Glutamatergic neuron (in vitro differentiated cells): ENCODE measurements around the gene EIF2B5. TPM values are rescaled to one million over a fixed set of nuclear protein-coding genes. Genes with fewer than 3 reads are reported as not detected.
"Not testable (repeated sequence)": the region's sequence is repeated elsewhere in the genome, so short reads cannot be mapped to it uniquely, and the experiment has no call there.

ENCODE experiments used
- DNase-seq: peaks from one replicate; pipeline ENCODE4 v3.0.0; 2022
- H3K27ac Mint-ChIP-seq: one replicate; pipeline ENCODE4 v1.8.0; 2020; ENCODE audit warnings: mild to moderate bottlenecking, mixed read lengths, inconsistent platforms; ENCODE audit not compliant: unreplicated experiment
- H3K27me3 Mint-ChIP-seq: one replicate; pipeline ENCODE4 v1.8.0; 2020; ENCODE audit warnings: mild to moderate bottlenecking, moderate library complexity, mixed read lengths, inconsistent platforms; ENCODE audit not compliant: unreplicated experiment
- H3K36me3 Mint-ChIP-seq: one replicate; pipeline ENCODE4 v1.8.0; 2020; ENCODE audit warnings: mild to moderate bottlenecking, mixed read lengths, inconsistent platforms; ENCODE audit not compliant: unreplicated experiment
- H3K4me1 Mint-ChIP-seq: one replicate; pipeline ENCODE4 v1.8.0; 2020; ENCODE audit warnings: mild to moderate bottlenecking, low read depth, mixed read lengths, inconsistent platforms; ENCODE audit not compliant: unreplicated experiment
- H3K4me3 Mint-ChIP-seq: one replicate; pipeline ENCODE4 v1.8.0; 2020; ENCODE audit warnings: mild to moderate bottlenecking, mixed read lengths, inconsistent platforms; ENCODE audit not compliant: unreplicated experiment
- H3K9me3 Mint-ChIP-seq: one replicate; pipeline ENCODE4 v1.8.0; 2020; ENCODE audit warnings: mild to moderate bottlenecking, moderate library complexity, mixed read lengths, inconsistent platforms; ENCODE audit not compliant: unreplicated experiment
- CTCF ChIP-seq: fragments of 200-600 bp; sonication (generic); IDR thresholded peaks from one replicate; pipeline ENCODE4 v1.5.0; 2021; ENCODE audit not compliant: partially characterized antibody, unreplicated experiment
- total RNA-seq: library from RNA; stranded (reverse); fragmentation: NEBNext Ultra II Directional; extraction: Animal tissue kit (Norgen Biotek cat#: 25700); gene quantifications from one replicate; pipeline ENCODE4 v1.2.1, GENCODE V29; 2021; ENCODE audit not compliant: unreplicated experiment

Gene EIF2B5
- total RNA-seq, 1 donor from 2014 or later, result 41.6 TPM

GRCh38 chr3:184145111-184145524 is 10.0 kb downstream of the EIF2B5 start:
- H3K4me1 Mint-ChIP-seq, result peaks cover 7% of the 10 kb centered on the region
- DNase-seq, result peak; percentile 40
- H3K27ac Mint-ChIP-seq, result peak overlapping the region; percentile 53
- H3K36me3 Mint-ChIP-seq, result no peaks in the 10 kb centered on the region
- H3K4me3 Mint-ChIP-seq, result no peak overlapping the region
- no peak for TF ChIP-seq CTCF
- H3K27me3 Mint-ChIP-seq, result peaks cover 3% of the 10 kb centered on the region
- H3K9me3 Mint-ChIP-seq, result peaks cover 2% of the 10 kb centered on the region

GRCh38 chr3:184145751-184146270 is 10.7 kb downstream of the EIF2B5 start:
- Mint-ChIP-seq H3K36me3 (no peaks in the 10 kb centered on the region), H3K9me3 (peaks cover 2% of the 10 kb centered on the region), H3K4me3 (no peak overlapping the region), H3K27ac (peak overlapping the region; percentile 53), H3K4me1 (peaks cover 7% of the 10 kb centered on the region), H3K27me3 (peaks cover 3% of the 10 kb centered on the region)
- no peak for TF ChIP-seq CTCF
- no peak for DNase-seq

- Mint-ChIP-seq H3K36me3 (no peaks in the 10 kb centered on the region), H3K9me3 (peaks cover 2% of the 10 kb centered on the region), H3K4me1 (peaks cover 9% of the 10 kb centered on the region), H3K27ac (no peak overlapping the region), H3K4me3 (peak overlapping the region; percentile 4), H3K27me3 (peaks cover 2% of the 10 kb centered on the region)
- DNase-seq, result no peak
- TF ChIP-seq CTCF, result no peak
These were observed 12.9 kb downstream of the EIF2B5 start for GRCh38 chr3:184148076-184148475.

GRCh38 chr3:184149123-184149522 is 14.0 kb downstream of the EIF2B5 start:
- no peak for DNase-seq
- no peak overlapping the region for H3K4me3 Mint-ChIP-seq
- H3K9me3 Mint-ChIP-seq, result peaks cover 5% of the 10 kb centered on the region
- no peaks in the 10 kb centered on the region for H3K36me3 Mint-ChIP-seq
- H3K27me3 Mint-ChIP-seq, result peaks cover 4% of the 10 kb centered on the region
- peaks cover 15% of the 10 kb centered on the region for H3K4me1 Mint-ChIP-seq
- no peak overlapping the region for H3K27ac Mint-ChIP-seq
- no peak for TF ChIP-seq CTCF

- Mint-ChIP-seq H3K4me1 (peaks cover 15% of the 10 kb centered on the region), H3K4me3 (peak overlapping the region; percentile 49), H3K27ac (peak overlapping the region; percentile 55)
- H3K9me3 Mint-ChIP-seq, DNase-seq, H3K27me3 Mint-ChIP-seq, H3K36me3 Mint-ChIP-seq: not testable (repeated sequence)
These were observed 14.6 kb downstream of the EIF2B5 start for GRCh38 chr3:184149770-184150169.
